Measurements from ENCODE around the gene AGR2. TPM values are rescaled to one million over a fixed set of nuclear protein-coding genes. Genes with fewer than 3 reads are reported as not detected.
A peak's percentile ranks its signal among the peaks of the same experiment; 100 is the strongest.

The AGR2 gene
- polyA plus RNA-seq, 2 donors: 1.6 to 3.3 TPM

GRCh38 chr7:16765436-16765859, 39.4 kb downstream of the AGR2 start:
- whole genome bisulfite sequencing, 2 donors: 43 to 52% methylated on average over 2 of the region's 2 CpGs
- no peaks in the 10 kb centered on the region for H3K27me3 ChIP-seq (ENCODE audit: control insufficient read depth in 1 of 2, insufficient read depth in 2 of 2, low read length in 2 of 2)
- H3K36me3 ChIP-seq (ENCODE audit: control insufficient read depth in 2 of 2, insufficient read depth in 2 of 2, low read length in 1 of 2): no peaks in the 10 kb centered on the region
- peak overlapping the region in 1 of 2 donors; percentile 2 for H3K27ac ChIP-seq (ENCODE audit: low read depth in 2 of 2, low read length in 1 of 2)
- H3K9me3 ChIP-seq (ENCODE audit: control insufficient read depth in 2 of 2, insufficient read depth in 1 of 2, low read depth in 1 of 2, low read length in 1 of 2): no peaks in the 10 kb centered on the region
- H3K4me3 ChIP-seq (ENCODE audit: low read depth in 1 of 2, low read length in 2 of 2): no peak overlapping the region
- H3K4me1 ChIP-seq (ENCODE audit: control insufficient read depth in 2 of 2, insufficient read depth in 2 of 2, low read length in 1 of 2): no peaks in the 10 kb centered on the region

GRCh38 chr7:16764942-16765341, 39.9 kb downstream of the AGR2 start:
- Histone ChIP-seq H3K4me3 (ENCODE audit: low read depth in 1 of 2, low read length in 2 of 2) (no peak overlapping the region), H3K9me3 (ENCODE audit: control insufficient read depth in 2 of 2, insufficient read depth in 1 of 2, low read depth in 1 of 2, low read length in 1 of 2) (no peaks in the 10 kb centered on the region), H3K27ac (ENCODE audit: low read depth in 2 of 2, low read length in 1 of 2) (peak overlapping the region in 1 of 2 donors; percentile 2), H3K4me1 (ENCODE audit: control insufficient read depth in 2 of 2, insufficient read depth in 2 of 2, low read length in 1 of 2) (no peaks in the 10 kb centered on the region), H3K27me3 (ENCODE audit: control insufficient read depth in 1 of 2, insufficient read depth in 2 of 2, low read length in 2 of 2) (no peaks in the 10 kb centered on the region), H3K36me3 (ENCODE audit: control insufficient read depth in 2 of 2, insufficient read depth in 2 of 2, low read length in 1 of 2) (no peaks in the 10 kb centered on the region)
- WGBS, 2 donors: 91 to 94% methylated on average over 3 of the region's 3 CpGs

GRCh38 chr7:16762177-16762576, 42.6 kb downstream of the AGR2 start:
- H3K36me3 ChIP-seq (ENCODE audit: control insufficient read depth in 2 of 2, insufficient read depth in 2 of 2, low read length in 1 of 2): no peaks in the 10 kb centered on the region
- no peaks in the 10 kb centered on the region for H3K27me3 ChIP-seq (ENCODE audit: control insufficient read depth in 1 of 2, insufficient read depth in 2 of 2, low read length in 2 of 2)
- no peaks in the 10 kb centered on the region for H3K4me1 ChIP-seq (ENCODE audit: control insufficient read depth in 2 of 2, insufficient read depth in 2 of 2, low read length in 1 of 2)
- no peak overlapping the region for H3K4me3 ChIP-seq (ENCODE audit: low read depth in 1 of 2, low read length in 2 of 2)
- 73 to 92% methylated on average over 4 of the region's 4 CpGs for WGBS, 2 donors
- no peak overlapping the region for H3K27ac ChIP-seq (ENCODE audit: low read depth in 2 of 2, low read length in 1 of 2)
- no peaks in the 10 kb centered on the region for H3K9me3 ChIP-seq (ENCODE audit: control insufficient read depth in 2 of 2, insufficient read depth in 1 of 2, low read depth in 1 of 2, low read length in 1 of 2)

- no peak overlapping the region for H3K27ac ChIP-seq (ENCODE audit: low read depth in 2 of 2, low read length in 1 of 2)
- WGBS, 2 donors: 93 to 100% methylated on average over 1 of the region's 1 CpG
- no peaks in the 10 kb centered on the region for H3K36me3 ChIP-seq (ENCODE audit: control insufficient read depth in 2 of 2, insufficient read depth in 2 of 2, low read length in 1 of 2)
- no peaks in the 10 kb centered on the region for H3K4me1 ChIP-seq (ENCODE audit: control insufficient read depth in 2 of 2, insufficient read depth in 2 of 2, low read length in 1 of 2)
- H3K27me3 ChIP-seq (ENCODE audit: control insufficient read depth in 1 of 2, insufficient read depth in 2 of 2, low read length in 2 of 2): no peaks in the 10 kb centered on the region
- H3K4me3 ChIP-seq (ENCODE audit: low read depth in 1 of 2, low read length in 2 of 2): no peak overlapping the region
- H3K9me3 ChIP-seq (ENCODE audit: control insufficient read depth in 2 of 2, insufficient read depth in 1 of 2, low read depth in 1 of 2, low read length in 1 of 2): no peaks in the 10 kb centered on the region
These were observed 45.0 kb downstream of the AGR2 start for GRCh38 chr7:16759840-16760239.

- H3K36me3 ChIP-seq (ENCODE audit: control insufficient read depth in 2 of 2, insufficient read depth in 2 of 2, low read length in 1 of 2): no peaks in the 10 kb centered on the region
- no peak overlapping the region for H3K27ac ChIP-seq (ENCODE audit: low read depth in 2 of 2, low read length in 1 of 2)
- H3K9me3 ChIP-seq (ENCODE audit: control insufficient read depth in 2 of 2, insufficient read depth in 1 of 2, low read depth in 1 of 2, low read length in 1 of 2): peaks cover 0 to 1% of the 10 kb centered on the region in 2 donors
- 80 to 82% methylated on average over 10 of the region's 10 CpGs for WGBS, 2 donors
- no peaks in the 10 kb centered on the region for H3K4me1 ChIP-seq (ENCODE audit: control insufficient read depth in 2 of 2, insufficient read depth in 2 of 2, low read length in 1 of 2)
- H3K27me3 ChIP-seq (ENCODE audit: control insufficient read depth in 1 of 2, insufficient read depth in 2 of 2, low read length in 2 of 2): no peaks in the 10 kb centered on the region
- H3K4me3 ChIP-seq (ENCODE audit: low read depth in 1 of 2, low read length in 2 of 2): no peak overlapping the region
These were observed 45.9 kb downstream of the AGR2 start for GRCh38 chr7:16758631-16759611.

GRCh38 chr7:16758036-16758435, 46.8 kb downstream of the AGR2 start:
- no peaks in the 10 kb centered on the region for H3K36me3 ChIP-seq (ENCODE audit: control insufficient read depth in 2 of 2, insufficient read depth in 2 of 2, low read length in 1 of 2)
- H3K9me3 ChIP-seq (ENCODE audit: control insufficient read depth in 2 of 2, insufficient read depth in 1 of 2, low read depth in 1 of 2, low read length in 1 of 2): peaks cover 0 to 2% of the 10 kb centered on the region in 2 donors
- WGBS, 2 donors: 87 to 93% methylated on average over 6 of the region's 6 CpGs
- no peaks in the 10 kb centered on the region for H3K27me3 ChIP-seq (ENCODE audit: control insufficient read depth in 1 of 2, insufficient read depth in 2 of 2, low read length in 2 of 2)
- no peaks in the 10 kb centered on the region for H3K4me1 ChIP-seq (ENCODE audit: control insufficient read depth in 2 of 2, insufficient read depth in 2 of 2, low read length in 1 of 2)
- H3K27ac ChIP-seq (ENCODE audit: low read depth in 2 of 2, low read length in 1 of 2): no peak overlapping the region
- no peak overlapping the region for H3K4me3 ChIP-seq (ENCODE audit: low read depth in 1 of 2, low read length in 2 of 2)

- Histone ChIP-seq H3K27me3 (ENCODE audit: control insufficient read depth in 1 of 2, insufficient read depth in 2 of 2, low read length in 2 of 2) (no peaks in the 10 kb centered on the region), H3K9me3 (ENCODE audit: control insufficient read depth in 2 of 2, insufficient read depth in 1 of 2, low read depth in 1 of 2, low read length in 1 of 2) (peaks cover 0 to 2% of the 10 kb centered on the region in 2 donors), H3K27ac (ENCODE audit: low read depth in 2 of 2, low read length in 1 of 2) (no peak overlapping the region), H3K36me3 (ENCODE audit: control insufficient read depth in 2 of 2, insufficient read depth in 2 of 2, low read length in 1 of 2) (no peaks in the 10 kb centered on the region), H3K4me1 (ENCODE audit: control insufficient read depth in 2 of 2, insufficient read depth in 2 of 2, low read length in 1 of 2) (no peaks in the 10 kb centered on the region), H3K4me3 (ENCODE audit: low read depth in 1 of 2, low read length in 2 of 2) (peak overlapping the region in 1 of 2 donors; percentile 87)
These were observed 49.4 kb downstream of the AGR2 start for GRCh38 chr7:16755397-16755796.

GRCh38 chr7:16754856-16755317, 49.9 kb downstream of the AGR2 start:
- peaks cover 0 to 2% of the 10 kb centered on the region in 2 donors for H3K9me3 ChIP-seq (ENCODE audit: control insufficient read depth in 2 of 2, insufficient read depth in 1 of 2, low read depth in 1 of 2, low read length in 1 of 2)
- WGBS, 2 donors: 38 to 47% methylated on average over 6 of the region's 6 CpGs
- no peak overlapping the region for H3K27ac ChIP-seq (ENCODE audit: low read depth in 2 of 2, low read length in 1 of 2)
- no peaks in the 10 kb centered on the region for H3K27me3 ChIP-seq (ENCODE audit: control insufficient read depth in 1 of 2, insufficient read depth in 2 of 2, low read length in 2 of 2)
- H3K4me1 ChIP-seq (ENCODE audit: control insufficient read depth in 2 of 2, insufficient read depth in 2 of 2, low read length in 1 of 2): no peaks in the 10 kb centered on the region
- peak overlapping the region in 1 of 2 donors; percentile 87 for H3K4me3 ChIP-seq (ENCODE audit: low read depth in 1 of 2, low read length in 2 of 2)
- no peaks in the 10 kb centered on the region for H3K36me3 ChIP-seq (ENCODE audit: control insufficient read depth in 2 of 2, insufficient read depth in 2 of 2, low read length in 1 of 2)

GRCh38 chr7:16753932-16754855, 50.6 kb downstream of the AGR2 start:
- Histone ChIP-seq H3K27me3 (ENCODE audit: control insufficient read depth in 1 of 2, insufficient read depth in 2 of 2, low read length in 2 of 2) (no peaks in the 10 kb centered on the region), H3K4me3 (ENCODE audit: low read depth in 1 of 2, low read length in 2 of 2) (peak overlapping the region; percentile 76 to 87), H3K27ac (ENCODE audit: low read depth in 2 of 2, low read length in 1 of 2) (peak overlapping the region; percentile 4 to 66), H3K4me1 (ENCODE audit: control insufficient read depth in 2 of 2, insufficient read depth in 2 of 2, low read length in 1 of 2) (no peaks in the 10 kb centered on the region), H3K9me3 (ENCODE audit: control insufficient read depth in 2 of 2, insufficient read depth in 1 of 2, low read depth in 1 of 2, low read length in 1 of 2) (peaks cover 0 to 2% of the 10 kb centered on the region in 2 donors), H3K36me3 (ENCODE audit: control insufficient read depth in 2 of 2, insufficient read depth in 2 of 2, low read length in 1 of 2) (no peaks in the 10 kb centered on the region)
- 5% methylated on average over 58 of the region's 58 CpGs for WGBS, 2 donors

Measured in esophagus (tissue), 2 donors.